GM19238 (cell line): ENCODE measurements around the gene BCL7A.
"Not testable (repeated sequence)": the region's sequence is repeated elsewhere in the genome, so short reads cannot be mapped to it uniquely, and the experiment has no call there.

Source experiments
- DNase-seq: peaks from one replicate; pipeline ENCODE4 v3.0.0; 2011; ENCODE audit warnings: low spot score; ENCODE audit not compliant: insufficient read length

Gene BCL7A

GRCh38 chr12:122024132-122024785 lies 2.6 kb downstream of the BCL7A start:
- DNase-seq: peak; percentile 57

- no peak for DNase-seq
Measured at GRCh38 chr12:122026706-122027333, 5.1 kb downstream of the BCL7A start.

- DNase-seq: no peak
Measured at GRCh38 chr12:122028165-122028904, 6.7 kb downstream of the BCL7A start.

- DNase-seq: peak; percentile 71
Measured at GRCh38 chr12:122028905-122029560, 7.3 kb downstream of the BCL7A start.

GRCh38 chr12:122029620-122030423 lies 8.1 kb downstream of the BCL7A start:
- DNase-seq: no peak

GRCh38 chr12:122030424-122031035 lies 8.8 kb downstream of the BCL7A start:
- DNase-seq: no peak

GRCh38 chr12:122031342-122032216 lies 9.9 kb downstream of the BCL7A start:
- no peak for DNase-seq

GRCh38 chr12:122032580-122032979 lies 10.9 kb downstream of the BCL7A start:
- DNase-seq: no peak

- no peak for DNase-seq
Measured at GRCh38 chr12:122035292-122035691, 13.6 kb downstream of the BCL7A start.

GRCh38 chr12:122036153-122036552 lies 14.5 kb downstream of the BCL7A start:
- DNase-seq: no peak

GRCh38 chr12:122040579-122041386 lies 19.1 kb downstream of the BCL7A start:
- peak; percentile 56 for DNase-seq

GRCh38 chr12:122041458-122041857 lies 19.8 kb downstream of the BCL7A start:
- DNase-seq: not testable (repeated sequence)

GRCh38 chr12:122042910-122043309 lies 21.2 kb downstream of the BCL7A start:
- DNase-seq: no peak

GRCh38 chr12:122043476-122043875 lies 21.8 kb downstream of the BCL7A start:
- DNase-seq: no peak

- DNase-seq: no peak
Measured at GRCh38 chr12:122045262-122045661, 23.6 kb downstream of the BCL7A start.

- no peak for DNase-seq
Measured at GRCh38 chr12:122046145-122046544, 24.5 kb downstream of the BCL7A start.

- no peak for DNase-seq
Measured at GRCh38 chr12:122048151-122048550, 26.5 kb downstream of the BCL7A start.

GRCh38 chr12:122049827-122050226 lies 28.1 kb downstream of the BCL7A start:
- no peak for DNase-seq

- DNase-seq: no peak
Measured at GRCh38 chr12:122050706-122051105, 29.0 kb downstream of the BCL7A start.
